ENCODE measurements around the gene CD52. TPM values are rescaled to one million over a fixed set of nuclear protein-coding genes. Genes with fewer than 3 reads are reported as not detected.
A peak's percentile ranks its signal among the peaks of the same experiment; 100 is the strongest.

Gene CD52
- total and polyA plus RNA-seq, 12 donors = 2.5 to 239 (median 5.6) TPM; not detected in 2

DNA sequence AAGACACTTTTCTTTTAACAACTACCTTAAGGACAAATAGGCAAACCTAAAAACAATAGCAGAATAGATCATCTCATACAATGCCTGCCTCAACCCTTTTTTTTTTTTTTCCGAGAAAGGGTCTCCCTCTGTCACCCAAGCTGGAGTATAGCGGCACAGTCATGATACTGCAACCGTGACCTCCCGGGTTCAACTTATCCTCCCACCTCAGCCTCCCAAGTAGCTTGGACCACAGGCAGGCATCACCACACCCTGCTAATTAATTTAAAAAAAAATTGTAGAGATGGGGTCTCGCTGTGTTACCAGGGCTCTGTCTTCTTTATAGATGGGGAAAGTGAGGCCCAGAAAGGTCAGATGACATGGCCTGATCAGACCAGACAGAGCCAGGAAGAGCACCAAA is 29.9 kb upstream of the CD52 start:
- Histone ChIP-seq H3K4me3 (no peak overlapping the region), H3K4me1 (replicated peaks in 1 of 2) (peaks cover 0 to 33% of the 10 kb centered on the region in 2 donors), H3K36me3 (replicated peaks in 1 of 2) (no peaks in the 10 kb centered on the region), H3K27ac (peak overlapping the region in 1 of 5 donors; percentile 74), H3K27me3 (no peaks in the 10 kb centered on the region), H3K9me3 (replicated peaks in 1 of 3) (no peaks in the 10 kb centered on the region)
- TF ChIP-seq, protein P1, sequence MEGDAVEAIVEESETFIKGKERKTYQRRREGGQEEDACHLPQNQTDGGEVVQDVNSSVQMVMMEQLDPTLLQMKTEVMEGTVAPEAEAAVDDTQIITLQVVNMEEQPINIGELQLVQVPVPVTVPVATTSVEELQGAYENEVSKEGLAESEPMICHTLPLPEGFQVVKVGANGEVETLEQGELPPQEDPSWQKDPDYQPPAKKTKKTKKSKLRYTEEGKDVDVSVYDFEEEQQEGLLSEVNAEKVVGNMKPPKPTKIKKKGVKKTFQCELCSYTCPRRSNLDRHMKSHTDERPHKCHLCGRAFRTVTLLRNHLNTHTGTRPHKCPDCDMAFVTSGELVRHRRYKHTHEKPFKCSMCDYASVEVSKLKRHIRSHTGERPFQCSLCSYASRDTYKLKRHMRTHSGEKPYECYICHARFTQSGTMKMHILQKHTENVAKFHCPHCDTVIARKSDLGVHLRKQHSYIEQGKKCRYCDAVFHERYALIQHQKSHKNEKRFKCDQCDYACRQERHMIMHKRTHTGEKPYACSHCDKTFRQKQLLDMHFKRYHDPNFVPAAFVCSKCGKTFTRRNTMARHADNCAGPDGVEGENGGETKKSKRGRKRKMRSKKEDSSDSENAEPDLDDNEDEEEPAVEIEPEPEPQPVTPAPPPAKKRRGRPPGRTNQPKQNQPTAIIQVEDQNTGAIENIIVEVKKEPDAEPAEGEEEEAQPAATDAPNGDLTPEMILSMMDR (IDR thresholded peaks at IDR 0.05) = no peak
- TF ChIP-seq POLR2A (IDR thresholded peaks at IDR 0.05) = no peak
- 80 to 97% (median 88%) methylated on average over 5 of the region's 5 CpGs for WGBS, 4 donors
- no peak for DNase-seq
- intact Hi-C loops (cut with DNase I) = no loop called here

DNA sequence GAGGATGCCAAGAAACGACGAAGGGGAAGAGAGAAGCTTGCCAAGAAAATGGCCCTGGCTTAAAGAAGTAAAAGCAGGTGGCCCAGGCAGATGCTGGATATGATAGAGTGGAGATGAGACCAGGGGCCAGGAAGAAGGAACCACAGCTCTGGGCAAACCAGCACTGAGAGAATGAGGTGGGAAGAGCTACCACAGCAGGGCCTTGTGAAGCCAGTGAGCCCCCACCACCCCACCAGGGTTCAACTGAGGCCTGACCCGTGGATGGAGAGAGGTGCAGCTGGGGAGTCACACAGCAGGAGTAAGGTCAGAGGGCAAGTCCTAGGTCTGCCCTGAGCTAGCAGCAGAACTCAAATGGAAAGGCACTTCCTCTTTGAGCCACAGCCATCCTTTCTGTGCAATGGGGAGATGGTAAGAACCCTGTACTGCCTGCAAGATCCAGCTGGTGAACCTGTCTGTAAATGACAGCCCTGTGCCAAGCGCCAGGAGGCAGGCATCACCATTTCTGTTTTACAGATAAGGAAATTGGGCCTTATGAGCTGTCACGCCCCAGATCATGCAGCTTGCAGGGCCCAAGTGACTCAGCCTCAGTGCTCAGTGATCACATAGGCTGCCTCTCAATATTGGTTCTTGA is 29.3 kb upstream of the CD52 start:
- H3K4me1 ChIP-seq (replicated peaks in 1 of 2) = peaks cover 0 to 33% of the 10 kb centered on the region in 2 donors
- H3K27ac ChIP-seq = peak overlapping the region in 3 of 5 donors; percentile 33 to 74 (median 52)
- H3K4me3 ChIP-seq = no peak overlapping the region
- no peaks in the 10 kb centered on the region for H3K27me3 ChIP-seq
- WGBS, 4 donors = 49 to 58% (median 55%) methylated on average over 5 of the region's 5 CpGs
- H3K36me3 ChIP-seq (replicated peaks in 1 of 2) = no peaks in the 10 kb centered on the region
- TF ChIP-seq POLR2A (IDR thresholded peaks at IDR 0.05) = no peak
- TF ChIP-seq, protein P1 (IDR thresholded peaks at IDR 0.05) = no peak
- intact Hi-C loops (cut with DNase I) = no loop called here
- peak in 2 of 7 donors; percentile 24 to 67 for DNase-seq
- no peaks in the 10 kb centered on the region for H3K9me3 ChIP-seq (replicated peaks in 1 of 3)

DNA sequence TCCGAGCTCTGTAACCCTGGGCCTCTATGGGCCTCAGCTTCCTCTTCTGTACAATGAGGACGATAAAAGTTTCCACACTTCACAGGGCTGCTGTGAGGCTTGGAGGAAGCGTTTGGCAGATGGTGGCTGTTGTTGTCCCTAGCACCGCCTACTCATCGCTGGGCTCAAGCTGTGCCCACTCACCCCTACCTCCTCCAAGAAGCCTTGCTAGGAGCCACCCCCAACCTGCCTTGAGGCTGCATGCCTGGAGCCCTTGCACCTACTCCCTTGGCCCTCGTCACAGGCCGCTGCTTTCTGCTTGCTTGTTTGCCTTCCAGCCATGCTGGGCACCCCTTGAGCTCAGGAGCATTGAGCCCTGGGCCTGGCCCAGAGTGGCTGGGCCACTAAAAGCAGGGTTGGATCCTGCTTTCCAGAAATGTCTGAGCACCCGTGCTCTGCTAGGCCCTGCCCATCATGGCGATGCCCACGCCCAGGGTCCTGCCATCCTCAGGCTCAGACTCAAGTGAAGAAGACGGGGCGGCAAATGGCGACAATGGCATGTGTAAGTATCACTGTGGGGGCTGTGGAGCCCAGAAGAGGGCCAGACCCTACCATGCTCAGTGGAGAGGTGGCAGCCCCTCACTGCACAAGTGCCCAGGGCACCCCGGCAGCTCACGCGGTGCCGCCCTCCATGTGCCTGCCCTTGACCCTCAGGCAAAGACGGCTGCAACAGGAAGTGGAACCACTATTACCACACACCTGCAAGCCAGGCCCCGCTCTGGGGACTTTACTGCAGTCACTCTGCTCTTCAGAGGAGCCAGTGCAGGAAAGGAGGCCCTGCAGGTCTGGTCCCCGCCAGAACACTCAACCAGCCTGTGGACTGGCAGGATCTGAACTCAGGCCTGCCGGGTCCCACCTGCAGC is 28.3 kb upstream of the CD52 start:
- no peaks in the 10 kb centered on the region for H3K36me3 ChIP-seq (replicated peaks in 1 of 2)
- intact Hi-C loops (cut with DNase I) = no loop called here
- H3K4me3 ChIP-seq = no peak overlapping the region
- H3K27me3 ChIP-seq = no peaks in the 10 kb centered on the region
- DNase-seq = peak in 4 of 7 donors; percentile 42 to 68 (median 46)
- no peak for TF ChIP-seq POLR2A (IDR thresholded peaks at IDR 0.05)
- TF ChIP-seq, protein P1 (IDR thresholded peaks at IDR 0.05) = no peak
- WGBS, 4 donors = 77 to 90% (median 86%) methylated on average over 11 to 21 of the region's 21 CpGs
- H3K9me3 ChIP-seq (replicated peaks in 1 of 3) = no peaks in the 10 kb centered on the region
- peak overlapping the region in 4 of 5 donors; percentile 33 to 78 (median 48) for H3K27ac ChIP-seq
- H3K4me1 ChIP-seq (replicated peaks in 1 of 2) = peaks cover 0 to 27% of the 10 kb centered on the region in 2 donors

DNA sequence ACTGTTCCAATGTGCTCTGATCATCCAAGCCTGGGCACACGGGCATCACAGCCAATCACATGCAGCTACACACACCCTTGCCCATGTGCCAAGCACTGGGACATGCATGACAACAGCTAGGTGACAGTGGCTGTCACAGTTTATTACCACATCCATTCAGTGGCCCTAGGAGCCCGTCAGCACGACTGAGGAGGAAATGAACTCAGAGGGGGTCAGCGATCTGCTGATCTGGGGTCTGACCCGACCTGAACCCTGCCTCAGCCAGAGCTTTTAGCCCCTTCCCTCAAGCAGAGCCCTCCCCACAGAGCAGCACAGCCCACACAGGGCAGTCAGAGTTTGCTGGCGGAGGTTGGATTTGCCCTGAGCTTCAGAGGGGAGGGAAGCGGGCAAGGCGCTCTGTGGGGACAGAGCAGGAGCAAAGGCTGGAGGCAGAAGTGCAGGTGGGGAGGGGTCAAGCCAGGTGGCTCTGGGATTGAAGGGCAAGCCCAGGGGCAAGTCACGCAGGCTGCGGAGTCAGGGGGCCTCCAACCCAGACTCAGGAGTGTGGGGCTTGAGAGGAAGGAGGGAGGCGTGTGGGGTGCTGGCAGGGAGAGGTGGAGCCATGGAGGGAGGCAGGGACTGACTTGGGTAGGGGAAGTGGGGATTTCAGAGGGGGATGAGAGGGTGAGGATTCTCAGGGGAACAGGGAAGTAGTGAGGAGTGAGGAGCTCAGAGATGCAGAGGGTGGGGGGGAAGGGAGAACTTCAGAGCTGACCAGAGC is 27.5 kb upstream of the CD52 start:
- H3K27ac ChIP-seq = peak overlapping the region in 3 of 5 donors; percentile 45 to 78 (median 52)
- H3K27me3 ChIP-seq = no peaks in the 10 kb centered on the region
- H3K4me3 ChIP-seq = no peak overlapping the region
- no peak for DNase-seq
- TF ChIP-seq, protein P1 (IDR thresholded peaks at IDR 0.05) = no peak
- TF ChIP-seq POLR2A (IDR thresholded peaks at IDR 0.05) = no peak
- peaks cover 0 to 19% of the 10 kb centered on the region in 2 donors for H3K4me1 ChIP-seq (replicated peaks in 1 of 2)
- H3K36me3 ChIP-seq (replicated peaks in 1 of 2) = no peaks in the 10 kb centered on the region
- intact Hi-C loops (cut with DNase I) = no loop called here
- WGBS, 4 donors = 66 to 82% (median 70%) methylated on average over 8 to 11 of the region's 11 CpGs
- no peaks in the 10 kb centered on the region for H3K9me3 ChIP-seq (replicated peaks in 1 of 3)

Data from adrenal gland (tissue), 12 donors.